HG02970 (cell line): ENCODE results near the gene SWSAP1.
"Not testable (repeated sequence)": the region's sequence is repeated elsewhere in the genome, so short reads cannot be mapped to it uniquely, and the experiment has no call there.

ENCODE experiments used
- ATAC-seq: cut with Tn5 transposase; IDR thresholded peaks from one replicate; pipeline ENCODE4 v1.9.1; 2021; ENCODE audit warnings: mild to moderate bottlenecking, moderate library complexity, moderate number of reproducible peaks; ENCODE audit not compliant: unreplicated experiment, low FRiP score

Gene SWSAP1

GRCh38 chr19:11354102-11354501, 20.4 kb upstream of the SWSAP1 start:
- ATAC-seq = not testable (repeated sequence)

- ATAC-seq = no peak
These were observed 19.0 kb upstream of the SWSAP1 start, which contains the start of gene PLPPR2 for GRCh38 chr19:11355160-11356073. TSS of gene PLPPR2 (plus strand) at chr19:11355432. CDS start at chr19:11357674, 2,242 bp downstream.

GRCh38 chr19:11356074-11356397, 18.4 kb upstream of the SWSAP1 start:
- ATAC-seq = no peak

GRCh38 chr19:11356676-11357550, 17.6 kb upstream of the SWSAP1 start:
- ATAC-seq = no peak

GRCh38 chr19:11359421-11359820, 15.0 kb upstream of the SWSAP1 start:
- no peak for ATAC-seq

- ATAC-seq = no peak
These were observed 13.3 kb upstream of the SWSAP1 start for GRCh38 chr19:11361037-11361770.

GRCh38 chr19:11361771-11362731, 12.4 kb upstream of the SWSAP1 start:
- ATAC-seq = no peak

GRCh38 chr19:11363881-11364280, 10.6 kb upstream of the SWSAP1 start:
- no peak for ATAC-seq

- no peak for ATAC-seq
These were observed 10.1 kb upstream of the SWSAP1 start for GRCh38 chr19:11364296-11364904.

GRCh38 chr19:11364935-11365334, 9.5 kb upstream of the SWSAP1 start:
- ATAC-seq = no peak

- ATAC-seq = no peak
These were observed 8.8 kb upstream of the SWSAP1 start for GRCh38 chr19:11365557-11366117.

GRCh38 chr19:11367528-11367927, 6.9 kb upstream of the SWSAP1 start:
- no peak for ATAC-seq

- no peak for ATAC-seq
These were observed 3.7 kb upstream of the SWSAP1 start for GRCh38 chr19:11370744-11371143.

GRCh38 chr19:11373166-11373884, 1.1 kb upstream of the SWSAP1 start:
- ATAC-seq = no peak

GRCh38 chr19:11373885-11374432, 507 bp upstream of the SWSAP1 start:
- ATAC-seq = no peak

- no peak for ATAC-seq
These were observed 880 bp downstream of the SWSAP1 start for GRCh38 chr19:11375143-11375948.

- ATAC-seq = no peak
These were observed 2.8 kb downstream of the SWSAP1 start for GRCh38 chr19:11377237-11377636.
